Hematopoietic multipotent progenitor cell treated with erythropoietin and hydrocortisone succinate and interleukin-3 and kit ligand, for 8 days (in vitro differentiated cells): ENCODE measurements around the gene TLR7.

Experiments used
- DNase-seq: peaks from one replicate; pipeline ENCODE4 v3.0.0-alpha.2; 2015

TLR7 gene

GRCh38 chrX:12891915-12892506, 25.1 kb downstream of the TLR7 start:
- no peak for DNase-seq

- no peak for DNase-seq
Measured at GRCh38 chrX:12892716-12893115, 25.8 kb downstream of the TLR7 start.

- peak; percentile 23 for DNase-seq
Measured at GRCh38 chrX:12894074-12895030, 27.5 kb downstream of the TLR7 start.

GRCh38 chrX:12895866-12896265, 29.0 kb downstream of the TLR7 start:
- no peak for DNase-seq

DNA sequence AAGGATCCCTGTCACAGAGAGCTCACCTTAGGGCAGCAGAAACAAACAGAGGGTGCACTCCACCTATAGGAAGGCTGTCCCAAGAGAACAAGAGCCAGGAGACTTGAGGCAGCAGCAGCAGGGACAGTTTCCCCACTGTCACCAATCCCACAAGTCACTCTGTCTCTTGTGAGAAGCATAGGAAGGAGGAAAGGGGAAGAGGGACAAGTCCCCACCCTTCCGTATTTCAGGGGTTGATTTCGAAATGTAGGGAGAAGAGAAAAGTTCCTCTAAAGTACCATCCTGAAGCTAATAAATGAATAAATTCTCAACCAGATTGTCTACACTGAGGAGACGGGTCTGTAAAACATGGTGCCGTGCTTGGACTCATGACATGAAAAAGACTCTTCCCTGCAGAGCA, 30.1 kb downstream of the TLR7 start:
- no peak for DNase-seq

DNA sequence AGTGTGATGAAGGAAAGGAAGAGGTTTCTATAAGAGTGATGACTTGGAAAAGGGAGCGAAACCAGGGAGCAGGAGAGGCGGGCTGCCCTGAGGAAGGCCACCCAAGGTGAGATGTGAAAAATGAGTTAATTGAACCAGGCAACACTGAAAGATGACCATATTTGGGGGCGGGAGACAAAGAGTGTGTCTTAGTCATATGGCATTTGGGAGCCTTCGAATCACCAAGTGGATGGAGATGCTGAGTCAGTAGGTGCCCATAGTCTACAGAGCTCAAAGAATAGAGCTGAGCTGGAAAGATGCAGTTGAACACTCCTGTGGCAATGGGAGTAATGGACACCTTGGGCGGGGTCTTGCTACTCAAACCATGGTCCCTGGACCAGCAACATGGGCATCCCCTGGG, 31.2 kb downstream of the TLR7 start:
- no peak for DNase-seq

DNA sequence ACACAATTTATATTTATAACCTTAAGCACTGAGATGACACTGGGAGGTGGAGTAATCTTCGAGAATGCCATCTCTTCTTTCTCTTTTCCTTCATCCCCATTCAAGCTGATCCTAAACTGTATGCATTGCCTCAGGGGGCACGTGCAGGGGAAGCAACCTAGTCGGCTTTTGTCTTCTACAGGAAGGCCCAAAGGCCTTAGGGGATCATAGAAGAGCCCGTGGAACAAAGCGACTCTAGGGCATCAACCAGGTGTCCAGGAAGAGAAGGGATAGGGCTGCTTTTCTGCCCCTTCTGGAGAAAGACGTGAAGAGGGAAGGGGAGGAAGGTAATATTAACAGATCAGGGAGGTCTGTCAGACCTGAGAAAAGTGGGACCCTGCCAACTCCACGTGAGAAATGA, 32.6 kb downstream of the TLR7 start:
- no peak for DNase-seq

DNA sequence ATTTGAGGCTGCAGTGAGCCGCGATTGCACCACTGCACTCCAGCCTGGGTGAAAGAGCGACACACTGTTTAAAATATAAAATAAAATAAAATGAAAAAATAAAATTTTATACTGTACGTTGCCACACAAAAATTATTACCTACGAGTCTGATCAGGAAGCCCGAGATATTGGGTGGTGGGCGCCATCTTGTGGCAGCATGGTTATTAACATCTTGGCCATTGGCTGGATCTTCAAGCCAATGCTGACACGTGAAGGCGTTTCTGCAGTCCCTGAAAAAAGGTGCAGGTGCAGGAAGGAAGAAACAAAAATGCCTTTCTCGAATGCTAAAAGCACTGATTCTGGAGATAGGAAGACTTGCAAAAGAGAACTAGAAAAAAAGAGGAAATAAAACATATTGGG, 34.6 kb downstream of the TLR7 start:
- peak; percentile 42 for DNase-seq

DNA sequence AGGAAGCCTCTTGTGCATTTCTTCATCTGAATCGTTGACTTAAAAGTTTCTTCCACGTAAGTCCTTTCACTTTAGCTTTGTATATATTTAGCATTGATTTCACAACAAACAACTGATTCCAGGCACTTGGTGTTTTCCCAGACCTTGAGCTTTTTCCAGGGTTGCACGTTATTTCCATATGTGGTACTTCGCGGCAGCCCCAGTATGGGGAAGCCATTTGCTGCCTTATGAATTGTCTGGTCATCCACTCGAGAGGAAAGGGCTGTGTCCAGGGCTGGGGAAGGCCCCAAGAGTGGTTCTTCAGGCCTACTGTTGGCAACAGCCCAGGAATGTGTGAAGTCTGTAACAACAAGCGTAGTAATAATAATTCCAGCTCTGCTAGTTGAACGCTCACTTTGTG, 36.8 kb downstream of the TLR7 start:
- DNase-seq = no peak

GRCh38 chrX:12906046-12906761, 39.3 kb downstream of the TLR7 start, which contains the start of gene TLR8:
TLR8 (plus strand) TSS chrX:12906620; CDS start chrX:12906707, 87 bp downstream.
- DNase-seq = no peak

DNA sequence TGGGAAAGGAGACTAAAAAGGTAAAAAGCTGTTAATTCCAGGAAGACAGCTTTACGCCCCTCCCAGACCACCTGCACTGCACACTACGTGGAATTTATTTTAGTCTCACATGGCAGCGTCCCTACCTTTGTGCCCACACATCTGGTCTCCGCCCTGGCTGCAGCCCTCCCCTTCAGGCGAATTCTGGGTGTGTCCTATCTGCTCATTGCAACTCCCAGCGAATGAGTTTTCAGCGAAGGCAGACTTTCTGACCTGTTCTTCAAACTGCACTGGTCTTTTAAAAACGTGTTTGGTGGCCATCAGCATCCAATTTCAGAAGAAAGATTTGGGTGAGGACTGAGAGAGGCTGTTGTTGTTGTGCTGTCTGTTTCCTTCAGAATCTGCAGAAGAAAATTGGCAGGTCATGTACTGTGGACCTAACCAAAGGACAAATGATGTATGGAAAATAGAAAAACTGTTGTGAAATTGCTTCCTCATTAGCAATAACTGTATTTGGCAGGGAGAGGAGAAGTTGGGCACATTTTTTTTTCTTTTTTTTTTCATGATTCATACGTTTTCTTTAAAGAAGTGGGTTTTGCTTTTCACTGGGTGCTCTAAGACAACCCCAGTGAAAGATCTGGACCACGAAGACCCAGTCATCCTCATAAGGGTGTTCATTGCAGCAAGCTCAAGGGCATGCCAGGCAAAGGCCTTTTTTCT, 43.7 kb downstream of the TLR7 start:
- no peak for DNase-seq

DNA sequence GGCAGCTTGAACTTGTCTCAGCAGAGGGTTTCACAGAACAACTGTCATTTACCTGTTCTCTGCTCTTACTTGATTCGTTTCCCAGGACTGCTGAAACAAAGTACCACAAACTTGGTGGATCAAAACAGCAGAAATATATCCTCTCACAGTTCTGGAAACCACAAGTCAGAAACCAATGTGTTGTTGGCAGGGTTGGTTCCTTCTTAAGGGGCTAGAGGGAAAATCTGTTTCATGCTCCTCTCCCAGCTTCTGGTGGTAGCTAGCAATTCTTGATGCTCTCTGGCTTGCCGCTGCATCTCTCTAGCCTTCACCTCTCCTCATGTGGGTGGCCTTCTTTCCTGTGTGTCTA, 44.2 kb downstream of the TLR7 start:
- no peak for DNase-seq

- DNase-seq = no peak
Measured at GRCh38 chrX:12912791-12913482, 46.1 kb downstream of the TLR7 start.

DNA sequence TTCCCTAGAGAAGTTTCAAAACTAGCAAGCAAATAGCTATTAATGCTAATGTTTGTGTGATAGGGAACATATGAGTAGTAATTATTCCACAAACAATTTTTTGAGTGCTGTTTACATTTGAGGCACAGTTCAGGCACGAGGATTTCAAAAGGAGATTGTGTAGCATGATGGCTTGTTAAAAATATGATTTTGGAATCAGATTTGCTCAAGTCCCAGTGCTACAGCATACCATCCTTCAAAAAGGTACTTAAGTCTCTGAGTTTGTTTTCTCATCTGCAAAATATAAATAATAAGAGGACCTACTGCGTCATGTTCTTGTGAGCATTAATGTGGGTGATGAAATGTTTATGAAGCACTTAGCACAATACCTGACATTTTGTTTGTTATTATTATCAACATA, 50.9 kb downstream of the TLR7 start:
- DNase-seq = no peak

GRCh38 chrX:12919051-12919450, 52.2 kb downstream of the TLR7 start:
- DNase-seq = no peak

GRCh38 chrX:12919620-12920019, 52.7 kb downstream of the TLR7 start:
- no peak for DNase-seq

- DNase-seq = no peak
Measured at GRCh38 chrX:12920990-12921389, 54.1 kb downstream of the TLR7 start.

GRCh38 chrX:12921886-12922598, 55.2 kb downstream of the TLR7 start:
- no peak for DNase-seq

DNA sequence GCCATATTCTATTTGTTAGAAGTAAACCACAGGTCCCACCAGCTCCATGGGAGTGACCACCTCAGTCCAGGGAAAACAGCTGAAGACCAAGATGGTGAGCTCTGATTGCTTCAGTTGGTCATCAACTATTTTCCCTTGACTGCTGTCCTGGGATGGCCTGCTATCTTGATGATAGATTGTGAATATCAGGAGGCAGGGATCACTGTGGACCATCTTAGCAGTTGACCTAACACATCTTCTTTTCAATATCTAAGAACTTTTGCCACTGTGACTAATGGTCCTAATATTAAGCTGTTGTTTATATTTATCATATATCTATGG, 55.7 kb downstream of the TLR7 start:
- DNase-seq = no peak

DNA sequence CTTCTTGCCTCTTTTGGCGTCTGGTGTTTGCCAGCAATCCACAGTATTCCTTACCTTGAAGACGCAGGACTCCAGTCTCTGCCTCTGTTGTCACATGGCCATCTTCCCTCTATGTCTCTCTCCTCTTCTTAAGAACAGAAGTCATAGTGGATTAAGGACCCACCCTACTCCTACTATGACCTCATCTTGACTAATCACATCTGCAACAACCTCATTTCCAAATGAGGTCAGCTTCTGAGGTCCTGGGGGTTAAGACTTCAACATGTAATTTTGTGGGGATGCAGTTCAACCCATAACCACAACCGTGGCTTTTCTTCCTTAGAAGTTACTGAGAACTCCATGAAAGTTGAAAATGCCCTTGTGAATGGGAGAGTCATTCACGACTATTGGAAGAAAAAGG, 62.8 kb downstream of the TLR7 start:
- DNase-seq = no peak

DNA sequence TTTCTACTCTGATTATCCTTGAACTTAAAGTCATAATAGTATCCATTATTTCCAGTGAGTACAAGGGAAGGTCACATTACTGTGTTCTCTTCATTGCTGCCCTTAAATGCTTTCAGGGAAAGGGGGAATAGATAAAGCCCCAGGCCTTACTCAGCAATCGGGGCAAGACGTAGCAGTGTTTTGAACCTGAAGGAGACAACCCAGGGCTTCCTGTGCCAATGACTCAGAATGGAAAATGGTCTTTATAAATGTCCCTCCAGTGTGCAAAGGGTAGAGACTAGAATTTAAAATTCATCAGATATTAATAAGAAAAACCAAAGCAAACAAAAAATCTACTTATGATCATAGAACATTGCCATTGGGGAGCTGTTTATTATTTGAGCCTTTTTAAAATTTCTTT, 63.3 kb downstream of the TLR7 start:
- DNase-seq = no peak

- DNase-seq = no peak
Measured at GRCh38 chrX:12932244-12932643, 65.4 kb downstream of the TLR7 start.
